Left ventricle myocardium inferior (tissue), 1 donor: ENCODE data around the gene KRT24. TPM values are rescaled to one million over a fixed set of nuclear protein-coding genes. Genes with fewer than 3 reads are reported as not detected.

Source experiments
- DNase-seq: peaks from one replicate; pipeline ENCODE4 v3.0.0-alpha.2; 2020
- H3K27ac ChIP-seq: fragments of 200-600 bp; replicated peaks from 2 replicates; pipeline ENCODE4 v1.8.0; 2021
- H3K27me3 ChIP-seq: fragments of 200-600 bp; 2 replicates; pipeline ENCODE4 v1.8.0; 2021; ENCODE audit warnings: low read depth
- H3K36me3 ChIP-seq: fragments of 200-600 bp; 2 replicates; pipeline ENCODE4 v1.8.0; 2021
- H3K4me1 ChIP-seq: fragments of 200-600 bp; 2 replicates; pipeline ENCODE4 v1.8.0; 2021
- H3K4me3 ChIP-seq: fragments of 200-600 bp; 2 replicates; pipeline ENCODE4 v1.8.0; 2021; ENCODE audit warnings: mild to moderate bottlenecking, moderate library complexity
- H3K9me3 ChIP-seq: fragments of 200-600 bp; replicated peaks from 2 replicates; pipeline ENCODE4 v1.8.0; 2021
- intact Hi-C: fragments of 100-400 bp; cut with micrococcal nuclease; formaldehyde crosslinking; loops from one replicate; pipeline ENCODE4 v1.11.0; 2022
- total RNA-seq: library from RNA; stranded (reverse); fragmentation: NEBNext Ultra II Directional; extraction: Animal tissue kit (Norgen Biotek cat#: 25700); gene quantifications from one replicate; pipeline ENCODE4 v1.2.1, GENCODE V29; 2021
- TF ChIP-seq, protein P1 (sequence below): fragments of 200-600 bp; IDR thresholded peaks from 2 replicates; pipeline ENCODE4 v1.8.0; 2021; ENCODE audit warnings: antibody characterized with exemption, mild to moderate bottlenecking, borderline replicate concordance
- donor health status: DM: no; HTN: yes; CAD: no; lungs with severe emphysema.

The KRT24 gene
- total RNA-seq, 1 donor from 2014 or later, result not detected

- Histone ChIP-seq H3K27ac (no peak overlapping the region), H3K9me3 (no peaks in the 10 kb centered on the region), H3K36me3 (no peaks in the 10 kb centered on the region), H3K27me3 (peaks cover 39% of the 10 kb centered on the region), H3K4me1 (peaks cover 7% of the 10 kb centered on the region), H3K4me3 (no peak overlapping the region)
- TF ChIP-seq, protein P1, sequence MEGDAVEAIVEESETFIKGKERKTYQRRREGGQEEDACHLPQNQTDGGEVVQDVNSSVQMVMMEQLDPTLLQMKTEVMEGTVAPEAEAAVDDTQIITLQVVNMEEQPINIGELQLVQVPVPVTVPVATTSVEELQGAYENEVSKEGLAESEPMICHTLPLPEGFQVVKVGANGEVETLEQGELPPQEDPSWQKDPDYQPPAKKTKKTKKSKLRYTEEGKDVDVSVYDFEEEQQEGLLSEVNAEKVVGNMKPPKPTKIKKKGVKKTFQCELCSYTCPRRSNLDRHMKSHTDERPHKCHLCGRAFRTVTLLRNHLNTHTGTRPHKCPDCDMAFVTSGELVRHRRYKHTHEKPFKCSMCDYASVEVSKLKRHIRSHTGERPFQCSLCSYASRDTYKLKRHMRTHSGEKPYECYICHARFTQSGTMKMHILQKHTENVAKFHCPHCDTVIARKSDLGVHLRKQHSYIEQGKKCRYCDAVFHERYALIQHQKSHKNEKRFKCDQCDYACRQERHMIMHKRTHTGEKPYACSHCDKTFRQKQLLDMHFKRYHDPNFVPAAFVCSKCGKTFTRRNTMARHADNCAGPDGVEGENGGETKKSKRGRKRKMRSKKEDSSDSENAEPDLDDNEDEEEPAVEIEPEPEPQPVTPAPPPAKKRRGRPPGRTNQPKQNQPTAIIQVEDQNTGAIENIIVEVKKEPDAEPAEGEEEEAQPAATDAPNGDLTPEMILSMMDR, result no peak
- intact Hi-C loops, result no loop called here
- no peak for DNase-seq
Measured at GRCh38 chr17:40705584-40705983, 2.0 kb upstream of the KRT24 start.

- no peaks in the 10 kb centered on the region for H3K9me3 ChIP-seq
- intact Hi-C loops, result no loop called here
- H3K4me3 ChIP-seq, result no peak overlapping the region
- H3K36me3 ChIP-seq, result no peaks in the 10 kb centered on the region
- no peaks in the 10 kb centered on the region for H3K4me1 ChIP-seq
- no peak overlapping the region for H3K27ac ChIP-seq
- TF ChIP-seq, protein P1, result no peak
- peaks cover 54% of the 10 kb centered on the region for H3K27me3 ChIP-seq
- DNase-seq, result no peak
Measured at GRCh38 chr17:40702271-40702670, 1.3 kb downstream of the KRT24 start.

GRCh38 chr17:40699853-40700252 is 3.7 kb downstream of the KRT24 start:
- Histone ChIP-seq H3K27me3 (peaks cover 68% of the 10 kb centered on the region), H3K4me1 (no peaks in the 10 kb centered on the region), H3K36me3 (no peaks in the 10 kb centered on the region), H3K4me3 (no peak overlapping the region), H3K27ac (no peak overlapping the region), H3K9me3 (no peaks in the 10 kb centered on the region)
- DNase-seq, result no peak
- intact Hi-C loops, result no loop called here
- TF ChIP-seq, protein P1, result no peak

DNA sequence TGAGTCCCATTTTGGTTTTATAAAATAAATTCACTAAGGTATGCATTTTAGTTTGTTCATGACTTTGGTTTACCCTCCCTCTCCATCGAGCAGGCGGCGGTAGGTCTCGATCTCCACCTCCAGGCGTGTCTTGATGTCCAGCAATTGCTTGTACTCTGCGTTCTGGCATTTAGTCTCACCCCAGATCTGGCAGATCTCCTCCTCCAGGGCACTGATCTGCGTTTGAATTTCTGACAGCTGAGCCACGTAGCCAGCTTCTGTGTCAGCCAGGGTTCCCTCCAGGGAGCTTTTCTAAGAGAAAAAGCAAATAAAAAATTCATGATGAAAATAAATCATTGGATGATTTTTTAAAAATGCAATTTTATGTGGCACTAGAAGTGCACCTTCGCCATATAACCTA is 4.2 kb downstream of the KRT24 start:
- no peaks in the 10 kb centered on the region for H3K4me1 ChIP-seq
- intact Hi-C loops, result no loop called here
- H3K4me3 ChIP-seq, result no peak overlapping the region
- TF ChIP-seq, protein P1, result no peak
- peaks cover 71% of the 10 kb centered on the region for H3K27me3 ChIP-seq
- H3K27ac ChIP-seq, result no peak overlapping the region
- no peaks in the 10 kb centered on the region for H3K36me3 ChIP-seq
- H3K9me3 ChIP-seq, result no peaks in the 10 kb centered on the region
- DNase-seq, result no peak

GRCh38 chr17:40697297-40697696 is 6.3 kb downstream of the KRT24 start:
- H3K27me3 ChIP-seq, result peaks cover 65% of the 10 kb centered on the region
- no peak for DNase-seq
- no peaks in the 10 kb centered on the region for H3K4me1 ChIP-seq
- intact Hi-C loops, result no loop called here
- TF ChIP-seq, protein P1, result no peak
- H3K9me3 ChIP-seq, result no peaks in the 10 kb centered on the region
- H3K27ac ChIP-seq, result no peak overlapping the region
- no peaks in the 10 kb centered on the region for H3K36me3 ChIP-seq
- H3K4me3 ChIP-seq, result no peak overlapping the region

- Histone ChIP-seq H3K4me1 (no peaks in the 10 kb centered on the region), H3K27me3 (peaks cover 59% of the 10 kb centered on the region), H3K36me3 (no peaks in the 10 kb centered on the region), H3K9me3 (no peaks in the 10 kb centered on the region), H3K27ac (no peak overlapping the region), H3K4me3 (no peak overlapping the region)
- DNase-seq, result no peak
- intact Hi-C loops, result no loop called here
- TF ChIP-seq, protein P1, result no peak
Measured at GRCh38 chr17:40696651-40697072, 6.9 kb downstream of the KRT24 start.
